Neuronal stem cell (in vitro differentiated cells): ENCODE data around the gene ADCK1.
A peak's percentile ranks its signal among the peaks of the same experiment; 100 is the strongest.

Source experiments
- DNase-seq: peaks from one replicate; pipeline ENCODE4 v3.0.0-alpha.2; 2013; ENCODE audit warnings: low spot score
- H2AFZ ChIP-seq: one replicate; pipeline ENCODE4 v1.6.1; 2013; ENCODE audit warnings: mild to moderate bottlenecking, low read length, inconsistent platforms
- H2AK5ac ChIP-seq: 2 replicates; pipeline ENCODE4 v1.6.1; 2013; ENCODE audit warnings: low read depth, mild to moderate bottlenecking, inconsistent platforms, low read length, moderate library complexity, mixed read lengths
- H2BK120ac ChIP-seq: 2 replicates; pipeline ENCODE4 v1.6.1; 2013; ENCODE audit warnings: low read depth, mild to moderate bottlenecking, inconsistent platforms, low read length, moderate library complexity, mixed read lengths
- H2BK12ac ChIP-seq: one replicate; pipeline ENCODE4 v1.6.1; 2013; ENCODE audit warnings: low read length, inconsistent platforms
- H2BK15ac ChIP-seq: 2 replicates; pipeline ENCODE4 v1.6.1; 2013; ENCODE audit warnings: mild to moderate bottlenecking, low read length, inconsistent platforms, mixed read lengths
- H2BK5ac ChIP-seq: one replicate; pipeline ENCODE4 v1.6.1; 2013; ENCODE audit warnings: inconsistent platforms, mild to moderate bottlenecking, low read length, moderate library complexity
- H3K14ac ChIP-seq: one replicate; pipeline ENCODE4 v1.6.1; 2013; ENCODE audit warnings: low read length, inconsistent platforms
- H3K18ac ChIP-seq: 2 replicates; pipeline ENCODE4 v1.6.1; 2013; ENCODE audit warnings: low read length, inconsistent platforms
- H3K23ac ChIP-seq: 2 replicates; pipeline ENCODE4 v1.6.1; 2013; ENCODE audit warnings: low read depth, mild to moderate bottlenecking, mixed read lengths, low read length, inconsistent platforms; ENCODE audit not compliant: poor library complexity
- H3K27ac ChIP-seq: replicated peaks from 3 replicates; pipeline ENCODE4 v1.5.1; 2013; ENCODE audit warnings: low read length, inconsistent platforms
- H3K27me3 ChIP-seq, 3 experiments: 2 replicates each; pipeline ENCODE4 v1.6.1; 2013; ENCODE audit warnings: low read length in 3 of 3, mild to moderate bottlenecking in 2 of 3, inconsistent platforms in 1 of 3, low read depth in 1 of 3, mixed read lengths in 1 of 3, moderate library complexity in 1 of 3; ENCODE audit not compliant: control insufficient read depth in 3 of 3, insufficient read depth in 3 of 3
- H3K36me3 ChIP-seq, 2 donors: replicated peaks in 1 of 2; 2 replicates each; pipeline ENCODE4 v1.6.1; 2013; ENCODE audit warnings: low read length in 2 of 2; ENCODE audit not compliant: control insufficient read depth in 2 of 2, insufficient read depth in 2 of 2
- H3K4ac ChIP-seq: 2 replicates; pipeline ENCODE4 v1.6.1; 2013; ENCODE audit warnings: inconsistent platforms, mild to moderate bottlenecking, low read length, moderate library complexity
- H3K4me1 ChIP-seq, 2 donors: 1 replicate in 1 of 2; 2 replicates in 1 of 2; pipeline ENCODE4 v1.6.1; 2013; ENCODE audit warnings: low read length in 2 of 2, low read depth in 1 of 2; ENCODE audit not compliant: control insufficient read depth in 2 of 2, insufficient read depth in 1 of 2
- H3K4me2 ChIP-seq: one replicate; pipeline ENCODE4 v1.6.1; 2013; ENCODE audit warnings: mild to moderate bottlenecking, low read length, inconsistent platforms; ENCODE audit not compliant: insufficient read depth, poor library complexity, severe bottlenecking
- H3K4me3 ChIP-seq, 2 donors: 2 replicates each; pipeline ENCODE4 v1.5.1; 2013; ENCODE audit warnings: low read length in 2 of 2, mild to moderate bottlenecking in 2 of 2, inconsistent platforms in 1 of 2, moderate library complexity in 1 of 2
- H3K79me1 ChIP-seq: one replicate; pipeline ENCODE4 v1.6.1; 2013; ENCODE audit warnings: low read depth, mild to moderate bottlenecking, inconsistent platforms, low read length, moderate library complexity
- H3K9ac ChIP-seq: one replicate; pipeline ENCODE4 v1.6.1; 2013; ENCODE audit warnings: mild to moderate bottlenecking, low read depth, low read length, inconsistent platforms; ENCODE audit not compliant: poor library complexity
- H3K9me3 ChIP-seq, 2 donors: replicated peaks in 1 of 2; 2 replicates each; pipeline versions ENCODE3 to v1.6.1; 2013; ENCODE audit warnings: low read length in 2 of 2, mild to moderate bottlenecking in 2 of 2, inconsistent platforms in 1 of 2, low read depth in 1 of 2, mixed read lengths in 1 of 2, moderate library complexity in 1 of 2; ENCODE audit not compliant: control insufficient read depth in 2 of 2, insufficient read depth in 1 of 2
- H4K8ac ChIP-seq: one replicate; pipeline ENCODE4 v1.6.1; 2013; ENCODE audit warnings: low read depth, mild to moderate bottlenecking, inconsistent platforms, low read length, moderate library complexity
- H4K91ac ChIP-seq: one replicate; pipeline ENCODE4 v1.6.1; 2013; ENCODE audit warnings: low read length, low read depth, mild to moderate bottlenecking, inconsistent platforms; ENCODE audit not compliant: poor library complexity
- WGBS, 2 donors: extraction: QIAGEN DNeasy Blood & Tissue Kit; methylation state at CpG; one replicate each; pipeline ENCODE4 v1.1.7; 2013; ENCODE audit warnings: missing lambda C conversion rate in 2 of 2, mixed read lengths in 1 of 2; ENCODE audit not compliant: insufficient read length in 2 of 2, insufficient replicate concordance in 1 of 2; ENCODE audit errors: extremely low coverage in 2 of 2; 5-methylcytosine and 5-hydroxymethylcytosine counted together

Gene ADCK1

GRCh38 chr14:77861201-77861600 is 61.3 kb downstream of the ADCK1 start:
- Histone ChIP-seq H2AK5ac (no peak overlapping the region), H3K27ac (no peak overlapping the region), H3K9ac (peak overlapping the region; percentile 7), H3K4me1 (no peaks in the 10 kb centered on the region), H3K4ac (no peak overlapping the region), H3K4me2 (no peak overlapping the region), H3K18ac (no peak overlapping the region), H3K4me3 (no peak overlapping the region), H3K79me1 (no peaks in the 10 kb centered on the region), H3K14ac (no peak overlapping the region), H3K23ac (no peak overlapping the region), H2BK12ac (no peak overlapping the region), H2AFZ (no peak overlapping the region), H2BK15ac (no peak overlapping the region), H4K91ac (no peak overlapping the region), H3K36me3 (no peaks in the 10 kb centered on the region), H3K9me3 (no peaks in the 10 kb centered on the region), H2BK120ac (no peak overlapping the region), H2BK5ac (no peak overlapping the region), H3K27me3 (no peaks in the 10 kb centered on the region), H4K8ac (no peak overlapping the region)
- DNase-seq, result no peak
- WGBS, 2 donors, result no CpG with 5 or more reads among the region's 6 CpGs

DNA sequence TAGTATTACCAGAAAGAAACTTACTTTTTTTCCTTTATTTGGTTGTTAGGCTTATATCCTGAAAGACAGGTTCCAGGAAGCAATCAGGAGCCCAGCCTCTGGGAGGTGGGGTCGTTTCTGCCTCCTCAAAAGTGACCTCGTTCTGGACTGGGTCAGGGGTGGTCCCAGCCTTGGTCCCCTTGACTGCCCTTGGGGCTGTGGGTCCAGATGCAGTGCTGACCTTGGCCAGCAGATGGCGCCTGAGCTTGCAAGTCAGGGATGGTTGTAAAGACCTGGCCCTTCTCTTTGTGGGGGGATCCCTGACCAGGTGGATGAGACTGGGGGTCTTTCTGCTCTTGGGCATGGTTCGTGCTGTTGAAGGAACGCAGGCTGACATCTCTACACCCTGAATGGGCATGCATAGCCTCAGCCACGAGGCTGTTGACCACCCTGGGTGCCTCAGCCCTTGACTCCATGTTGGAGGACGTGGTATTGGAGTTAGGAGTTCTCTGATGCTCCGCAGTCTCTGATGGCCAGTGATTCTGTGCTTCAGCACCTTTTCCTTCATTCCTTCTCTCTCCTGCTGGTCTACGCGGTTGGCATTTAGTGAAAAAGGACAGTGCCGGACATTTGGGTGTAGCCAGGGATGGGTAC is 62.4 kb downstream of the ADCK1 start:
- H3K9me3 ChIP-seq, result no peaks in the 10 kb centered on the region
- H3K18ac ChIP-seq, result no peak overlapping the region
- no peak overlapping the region for H4K8ac ChIP-seq
- H3K27me3 ChIP-seq, result no peaks in the 10 kb centered on the region
- no peak overlapping the region for H3K4me2 ChIP-seq
- no CpG with 5 or more reads among the region's 11 CpGs for WGBS, 2 donors
- H3K14ac ChIP-seq, result no peak overlapping the region
- H2BK120ac ChIP-seq, result no peak overlapping the region
- no peak overlapping the region for H4K91ac ChIP-seq
- no peak overlapping the region for H2AFZ ChIP-seq
- H3K4me3 ChIP-seq, result no peak overlapping the region
- no peak overlapping the region for H3K9ac ChIP-seq
- no peak overlapping the region for H2BK15ac ChIP-seq
- H2BK12ac ChIP-seq, result no peak overlapping the region
- no peak overlapping the region for H2AK5ac ChIP-seq
- no peak overlapping the region for H2BK5ac ChIP-seq
- no peak overlapping the region for H3K23ac ChIP-seq
- no peaks in the 10 kb centered on the region for H3K4me1 ChIP-seq
- DNase-seq, result peak; percentile 73
- no peak overlapping the region for H3K4ac ChIP-seq
- no peaks in the 10 kb centered on the region for H3K79me1 ChIP-seq
- no peak overlapping the region for H3K27ac ChIP-seq
- no peaks in the 10 kb centered on the region for H3K36me3 ChIP-seq

GRCh38 chr14:77864085-77864484 is 64.2 kb downstream of the ADCK1 start:
- no peak for DNase-seq
- Histone ChIP-seq H2BK12ac (no peak overlapping the region), H2BK15ac (no peak overlapping the region), H3K14ac (no peak overlapping the region), H3K9me3 (no peaks in the 10 kb centered on the region), H3K27me3 (no peaks in the 10 kb centered on the region), H3K9ac (no peak overlapping the region), H2AK5ac (no peak overlapping the region), H2BK120ac (no peak overlapping the region), H4K8ac (no peak overlapping the region), H3K36me3 (no peaks in the 10 kb centered on the region), H3K4me1 (no peaks in the 10 kb centered on the region), H2AFZ (no peak overlapping the region), H3K27ac (no peak overlapping the region), H3K4me3 (no peak overlapping the region), H2BK5ac (no peak overlapping the region), H3K23ac (no peak overlapping the region), H3K18ac (no peak overlapping the region), H4K91ac (no peak overlapping the region), H3K4ac (no peak overlapping the region), H3K79me1 (no peaks in the 10 kb centered on the region), H3K4me2 (no peak overlapping the region)
- no CpG with 5 or more reads among the region's 6 CpGs for WGBS, 2 donors

DNA sequence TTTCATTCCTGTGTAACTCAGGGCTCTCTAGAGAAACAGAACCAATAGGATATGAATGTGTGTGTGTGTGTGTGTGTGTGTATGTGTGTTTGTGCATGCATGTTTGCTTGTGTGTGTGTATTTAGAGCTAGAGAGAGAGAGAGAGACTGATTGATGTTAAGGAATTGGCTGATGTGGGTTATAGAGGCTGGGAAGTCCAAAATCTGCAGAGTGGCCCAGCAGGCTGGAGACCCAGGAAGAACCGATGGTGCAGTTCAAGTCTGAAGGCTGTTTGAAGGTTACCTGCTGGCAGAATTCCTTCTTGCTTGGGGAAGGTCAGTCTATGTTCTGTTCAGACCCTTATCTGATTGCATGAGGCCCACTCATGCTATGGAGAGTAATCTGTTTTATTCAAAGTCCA is 64.7 kb downstream of the ADCK1 start:
- no peak overlapping the region for H4K8ac ChIP-seq
- no peak overlapping the region for H2BK12ac ChIP-seq
- H3K4me3 ChIP-seq, result no peak overlapping the region
- H2AK5ac ChIP-seq, result no peak overlapping the region
- no CpG with 5 or more reads among the region's 1 CpG for WGBS, 2 donors
- no peak overlapping the region for H3K4me2 ChIP-seq
- H4K91ac ChIP-seq, result no peak overlapping the region
- H3K27ac ChIP-seq, result no peak overlapping the region
- H3K4me1 ChIP-seq, result no peaks in the 10 kb centered on the region
- no peak for DNase-seq
- no peak overlapping the region for H2BK120ac ChIP-seq
- H2BK5ac ChIP-seq, result no peak overlapping the region
- no peak overlapping the region for H2AFZ ChIP-seq
- no peaks in the 10 kb centered on the region for H3K9me3 ChIP-seq
- H3K18ac ChIP-seq, result no peak overlapping the region
- H3K27me3 ChIP-seq, result no peaks in the 10 kb centered on the region
- no peak overlapping the region for H3K4ac ChIP-seq
- H3K14ac ChIP-seq, result no peak overlapping the region
- no peak overlapping the region for H3K23ac ChIP-seq
- H3K9ac ChIP-seq, result no peak overlapping the region
- no peak overlapping the region for H2BK15ac ChIP-seq
- H3K79me1 ChIP-seq, result no peaks in the 10 kb centered on the region
- no peaks in the 10 kb centered on the region for H3K36me3 ChIP-seq
